Measurements from ENCODE around the gene CXCL14. TPM values are rescaled to one million over a fixed set of nuclear protein-coding genes. Genes with fewer than 3 reads are reported as not detected.
A peak's percentile ranks its signal among the peaks of the same experiment; 100 is the strongest.

Gene CXCL14
- total and polyA plus RNA-seq, 2 of the 13 experiments (the other 11 are each of a cell fraction or from before 2014, with no cell fraction given) = not detected

GRCh38 chr5:135604056-135604455 lies 25.3 kb upstream of the CXCL14 start:
- H3K79me2 ChIP-seq (ENCODE audit: insufficient read depth, low read length) = no peaks in the 10 kb centered on the region
- WGBS (ENCODE audit: low lambda C conversion rate) = 10% methylated on average over 7 of the region's 7 CpGs
- intact Hi-C loops (cut with micrococcal nuclease; ENCODE audit: unreplicated experiment) = no loop called here
- no peak overlapping the region for H3K4me2 ChIP-seq (ENCODE audit: low read depth, low read length)
- H2AFZ ChIP-seq (ENCODE audit: low read length) = no peak overlapping the region
- ATAC-seq (peak; percentile 60), DNase-seq (ENCODE audit: low spot score) (no peak), FAIRE-seq (no peak)
- in situ Hi-C loops (cut with HindIII; ENCODE audit: extremely low pct_ligation_motif_present, low pct_unique_long_range_greater_than_20kb) = no loop called here
- H3K4me3 ChIP-seq (replicated peaks in 1 of 3; ENCODE audit: insufficient read depth in 1 of 3, low read depth in 2 of 3, low read length in 3 of 3) = no peak overlapping the region
- no peak overlapping the region for H3K9ac ChIP-seq (ENCODE audit: insufficient read depth, low read depth, low read length)
- ChIA-PET POLR2A (no interaction called here), CTCF (ENCODE audit: low intra/inter-chr PET ratio, low total read pairs) (no interaction called here)
- H3K4me1 ChIP-seq (ENCODE audit: insufficient read depth, low read length) = peaks cover 13% of the 10 kb centered on the region; the same call in 1 of the 2 replicates
- H3K36me3 ChIP-seq (replicated peaks in 1 of 2; ENCODE audit: control insufficient read depth in 1 of 2, insufficient read depth in 2 of 2, low read length in 2 of 2) = no peaks in the 10 kb centered on the region
- H4K20me1 ChIP-seq (ENCODE audit: insufficient read depth, low read length) = no peaks in the 10 kb centered on the region
- no TSS peak for BruUV-seq (replicated peaks)
- no peak overlapping the region for H3K27ac ChIP-seq (ENCODE audit: extremely low read length, insufficient read depth, low read length)
- TF ChIP-seq ZBTB21 (CRISPR knock-in tag; IDR thresholded peaks at IDR 0.05) = no peak
- TF ChIP-seq ZFP41 (CRISPR knock-in tag; IDR thresholded peaks at IDR 0.05; ENCODE audit: borderline replicate concordance) = no peak
- no peak for TF ChIP-seq SRY (CRISPR knock-in tag; IDR thresholded peaks at IDR 0.05)
- no peak for TF ChIP-seq NFIB (CRISPR knock-in tag; IDR thresholded peaks at IDR 0.05; ENCODE audit: borderline replicate concordance)
- no peak for TF ChIP-seq NFE2 (CRISPR knock-in tag; IDR thresholded peaks at IDR 0.05)
- no peak for TF ChIP-seq ZNF296 (CRISPR knock-in tag; conservative IDR thresholded peaks at IDR 0.05)
- TF ChIP-seq, protein P1, sequence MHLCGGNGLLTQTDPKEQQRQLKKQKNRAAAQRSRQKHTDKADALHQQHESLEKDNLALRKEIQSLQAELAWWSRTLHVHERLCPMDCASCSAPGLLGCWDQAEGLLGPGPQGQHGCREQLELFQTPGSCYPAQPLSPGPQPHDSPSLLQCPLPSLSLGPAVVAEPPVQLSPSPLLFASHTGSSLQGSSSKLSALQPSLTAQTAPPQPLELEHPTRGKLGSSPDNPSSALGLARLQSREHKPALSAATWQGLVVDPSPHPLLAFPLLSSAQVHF (CRISPR knock-in tag; IDR thresholded peaks at IDR 0.05) = no peak
- no peak for TF ChIP-seq RFXAP (CRISPR knock-in tag; IDR thresholded peaks at IDR 0.05; ENCODE audit: borderline replicate concordance)
- TF ChIP-seq ZNF674 (CRISPR knock-in tag; IDR thresholded peaks at IDR 0.05; ENCODE audit: low read depth) = no peak
- no peak for TF ChIP-seq ARID4A (CRISPR knock-in tag; IDR thresholded peaks at IDR 0.05; ENCODE audit: borderline replicate concordance)
- no peak for TF ChIP-seq ZNF83 (CRISPR knock-in tag; IDR thresholded peaks at IDR 0.05; ENCODE audit: borderline replicate concordance)
- no peak for TF ChIP-seq HCFC1 (IDR thresholded peaks at IDR 0.05; ENCODE audit: low read depth, low read length)
- TF ChIP-seq PCBP1 (IDR thresholded peaks at IDR 0.05; ENCODE audit: borderline replicate concordance, low read depth, low read length) = no peak
- H3K9me3 ChIP-seq (ENCODE audit: low read length) = no peaks in the 10 kb centered on the region
- H3K27me3 ChIP-seq (ENCODE audit: control insufficient read depth in 1 of 2, insufficient read depth in 2 of 2, low read length in 2 of 2) = peaks cover 0 to 4% of the 10 kb centered on the region in 2 experiments; a peak in 2 of 5 replicates

Data from HepG2 (cell line).